GM12878 (cell line): ENCODE measurements around the gene SOCS1. TPM values are rescaled to one million over a fixed set of nuclear protein-coding genes. Genes with fewer than 3 reads are reported as not detected.
A peak's percentile ranks its signal among the peaks of the same experiment; 100 is the strongest.

Source experiments
- ZNF592 ChIP-seq: fragments of 450-650 bp; IDR thresholded peaks from 2 replicates; pipeline ENCODE4 v1.6.1; 2017; ENCODE audit warnings: mild to moderate bottlenecking, moderate library complexity
- polyA plus RNA-seq, 11 experiments: library from polyadenylated mRNA; depleted of rRNA in 4 of 11; unstranded in 6 of 11; stranded (reverse) in 5 of 11; fragments of >200 nt; fragmentation: Nextera tagmentation in 4 of 11; fragmentation: Illumina TruSeq in 1 of 11; extraction: Ambion mirVana in 4 of 11; extraction: Trizol in 1 of 11; gene quantifications; 1 replicate in 1 of 11; 2 replicates in 10 of 11; pipeline versions ENCODE4 v1.2.1 to v1.2.3, GENCODE V29; 2011 to 2016; ENCODE audit warnings: inconsistent platforms in 2 of 11, missing spikeins in 2 of 11, low read depth in 1 of 11
- small RNA-seq: library from RNA; depleted of rRNA; stranded (forward); fragments of <200 nt; gene quantifications from one replicate; pipeline ENCODE3, GENCODE V24; 2014
- total RNA-seq, 4 experiments: library from RNA; depleted of rRNA in 3 of 4; stranded (reverse); fragments of >200 nt in 3 of 4; fragmentation: Illumina TruSeq in 1 of 4; extraction: Trizol in 1 of 4; gene quantifications; 2 replicates each; pipeline versions ENCODE4 v1.2.1 to v1.2.3, GENCODE V29; 2013 to 2021

SOCS1 gene
- total and polyA plus RNA-seq, 10 of the 15 experiments (the other 5 are each of a cell fraction or from before 2014, with no cell fraction given) = 0.42 to 39.8 (median 11.2) TPM

GRCh38 chr16:11204513-11205047 lies 51.4 kb downstream of the SOCS1 start (continued):
- 0 out of 2 replicates have a peak, but pooled peaks have one; percentile 18 for TF ChIP-seq ZNF592

Small RNAs within 50 kb of the gene (small RNA-seq; reads per million reads assigned to genes)
- gene RF00554 = not detected

Other genes starting within 250 kb of the SOCS1 start
- not detected in 2 replicates for gene TNP2, start 13.1 kb upstream of the SOCS1 start, total RNA-seq (2014; rRNA removed)
- not detected in 2 replicates for gene TNP2, start 13.1 kb upstream of the SOCS1 start, total RNA-seq (2014; rRNA removed; fragmentation: Illumina TruSeq; extraction: Trizol)
- not detected in 2 replicates for gene TNP2, start 13.1 kb upstream of the SOCS1 start, total RNA-seq (2021)
- not detected in 2 replicates for gene TNP2, start 13.1 kb upstream of the SOCS1 start, polyA plus RNA-seq (2011; rRNA removed)
- gene TNP2, start 13.1 kb upstream of the SOCS1 start, polyA plus RNA-seq (2014; fragmentation: Illumina TruSeq; extraction: Trizol) = not detected in 2 replicates
- not detected for gene TNP2, start 13.1 kb upstream of the SOCS1 start, polyA plus RNA-seq (2014; fragmentation: Nextera tagmentation; extraction: Ambion mirVana)
- gene TNP2, start 13.1 kb upstream of the SOCS1 start, polyA plus RNA-seq (2014; rRNA removed) = not detected in 2 replicates
- not detected for gene TNP2, start 13.1 kb upstream of the SOCS1 start, polyA plus RNA-seq (2016; fragmentation: Nextera tagmentation; extraction: Ambion mirVana)
- not detected in 2 replicates for gene PRM3, start 17.4 kb upstream of the SOCS1 start, total RNA-seq (2014; rRNA removed)
- gene PRM3, start 17.4 kb upstream of the SOCS1 start, total RNA-seq (2014; rRNA removed; fragmentation: Illumina TruSeq; extraction: Trizol) = not detected in 2 replicates
- gene PRM3, start 17.4 kb upstream of the SOCS1 start, total RNA-seq (2021) = not detected in 2 replicates
- gene PRM3, start 17.4 kb upstream of the SOCS1 start, polyA plus RNA-seq (2011; rRNA removed) = not detected in 2 replicates
- gene PRM3, start 17.4 kb upstream of the SOCS1 start, polyA plus RNA-seq (2014; fragmentation: Illumina TruSeq; extraction: Trizol) = not detected in 2 replicates
- gene PRM3, start 17.4 kb upstream of the SOCS1 start, polyA plus RNA-seq (2014; fragmentation: Nextera tagmentation; extraction: Ambion mirVana) = not detected
- gene PRM3, start 17.4 kb upstream of the SOCS1 start, polyA plus RNA-seq (2014; rRNA removed) = not detected in 2 replicates
- gene PRM3, start 17.4 kb upstream of the SOCS1 start, polyA plus RNA-seq (2016; fragmentation: Nextera tagmentation; extraction: Ambion mirVana) = not detected
- not detected in 2 replicates for gene PRM2, start 20.3 kb upstream of the SOCS1 start, total RNA-seq (2014; rRNA removed)
- not detected in 2 replicates for gene PRM2, start 20.3 kb upstream of the SOCS1 start, total RNA-seq (2014; rRNA removed; fragmentation: Illumina TruSeq; extraction: Trizol)
- gene PRM2, start 20.3 kb upstream of the SOCS1 start, total RNA-seq (2021) = not detected in 2 replicates
- not detected in 2 replicates for gene PRM2, start 20.3 kb upstream of the SOCS1 start, polyA plus RNA-seq (2011; rRNA removed)
- not detected in 2 replicates for gene PRM2, start 20.3 kb upstream of the SOCS1 start, polyA plus RNA-seq (2014; fragmentation: Illumina TruSeq; extraction: Trizol)
- not detected for gene PRM2, start 20.3 kb upstream of the SOCS1 start, polyA plus RNA-seq (2014; fragmentation: Nextera tagmentation; extraction: Ambion mirVana)
- gene PRM2, start 20.3 kb upstream of the SOCS1 start, polyA plus RNA-seq (2014; rRNA removed) = 0.27 TPM in 1 of 2 replicates, not detected in the other
- gene PRM2, start 20.3 kb upstream of the SOCS1 start, polyA plus RNA-seq (2016; fragmentation: Nextera tagmentation; extraction: Ambion mirVana) = not detected
- not detected in 2 replicates for gene PRM1, start 25.1 kb upstream of the SOCS1 start, total RNA-seq (2014; rRNA removed)
- not detected in 2 replicates for gene PRM1, start 25.1 kb upstream of the SOCS1 start, total RNA-seq (2014; rRNA removed; fragmentation: Illumina TruSeq; extraction: Trizol)
- gene PRM1, start 25.1 kb upstream of the SOCS1 start, total RNA-seq (2021) = 0.56 TPM in 1 of 2 replicates, not detected in the other
- not detected in 2 replicates for gene PRM1, start 25.1 kb upstream of the SOCS1 start, polyA plus RNA-seq (2011; rRNA removed)
- not detected in 2 replicates for gene PRM1, start 25.1 kb upstream of the SOCS1 start, polyA plus RNA-seq (2014; fragmentation: Illumina TruSeq; extraction: Trizol)
- under 1 TPM in 1 of 2 experiments, not detected in 1; 0.20 TPM for gene PRM1, start 25.1 kb upstream of the SOCS1 start, polyA plus RNA-seq (2014; fragmentation: Nextera tagmentation; extraction: Ambion mirVana)
- not detected in 2 replicates for gene PRM1, start 25.1 kb upstream of the SOCS1 start, polyA plus RNA-seq (2014; rRNA removed)
- gene PRM1, start 25.1 kb upstream of the SOCS1 start, polyA plus RNA-seq (2016; fragmentation: Nextera tagmentation; extraction: Ambion mirVana) = not detected
- gene RMI2, start 89.3 kb upstream of the SOCS1 start, total RNA-seq (2014; rRNA removed) = 30.3 and 38.6 TPM in 2 replicates
- gene RMI2, start 89.3 kb upstream of the SOCS1 start, total RNA-seq (2014; rRNA removed; fragmentation: Illumina TruSeq; extraction: Trizol) = 25.4 and 26.6 TPM in 2 replicates
- 39.2 and 39.3 TPM in 2 replicates for gene RMI2, start 89.3 kb upstream of the SOCS1 start, total RNA-seq (2021)
- 34.0 and 51.7 TPM in 2 replicates for gene RMI2, start 89.3 kb upstream of the SOCS1 start, polyA plus RNA-seq (2011; rRNA removed)
- gene RMI2, start 89.3 kb upstream of the SOCS1 start, polyA plus RNA-seq (2014; fragmentation: Illumina TruSeq; extraction: Trizol) = 47.1 and 65.7 TPM in 2 replicates
- gene RMI2, start 89.3 kb upstream of the SOCS1 start, polyA plus RNA-seq (2014; fragmentation: Nextera tagmentation; extraction: Ambion mirVana) = 10 to 100 TPM in 1 of 2 experiments, 1 to 10 TPM in 1; 9.6 to 21.7 TPM
- 28.5 and 34.6 TPM in 2 replicates for gene RMI2, start 89.3 kb upstream of the SOCS1 start, polyA plus RNA-seq (2014; rRNA removed)
- gene RMI2, start 89.3 kb upstream of the SOCS1 start, polyA plus RNA-seq (2016; fragmentation: Nextera tagmentation; extraction: Ambion mirVana) = 10 to 100 TPM; 26.4 to 68.8 TPM